ENCODE results near the gene ADAM29. TPM values are rescaled to one million over a fixed set of nuclear protein-coding genes. Genes with fewer than 3 reads are reported as not detected.

ADAM29 gene
- polyA plus RNA-seq, 1 experiment = not detected

DNA sequence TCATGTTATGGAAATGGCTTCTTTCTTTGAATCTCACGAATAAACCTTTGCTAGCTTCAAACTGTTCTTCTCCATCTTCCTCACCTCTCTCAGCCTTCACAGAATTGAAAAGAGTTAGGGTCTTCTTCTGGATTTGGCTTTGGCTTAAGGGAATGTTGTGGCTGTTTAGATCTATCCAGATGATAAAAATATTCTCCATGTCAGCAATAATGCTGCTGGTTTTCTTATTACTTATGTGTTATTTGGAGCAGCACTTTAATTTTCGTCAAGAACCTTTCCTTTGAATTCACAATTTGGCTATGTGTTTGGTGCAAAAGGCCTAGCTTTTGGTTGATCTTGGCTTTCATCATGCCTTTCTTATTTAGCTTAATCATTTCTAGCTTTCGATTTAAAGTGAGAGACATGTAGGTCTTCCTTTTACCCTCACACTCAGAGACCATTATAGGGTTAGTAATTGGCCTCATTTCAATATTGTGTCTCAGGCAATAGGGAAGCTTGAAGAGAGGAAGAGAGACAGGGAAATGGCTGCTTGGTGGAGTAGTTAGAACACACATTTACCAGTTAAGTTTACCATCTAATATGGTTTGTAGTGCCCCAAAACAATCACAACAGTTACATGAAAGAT is 5.1 kb upstream of the ADAM29 start:
- no peak overlapping the region for H3K27ac ChIP-seq (ENCODE audit: low read depth, low read length)
- no peak for DNase-seq (ENCODE audit: low read depth, low spot score)
- TF ChIP-seq, protein P1, sequence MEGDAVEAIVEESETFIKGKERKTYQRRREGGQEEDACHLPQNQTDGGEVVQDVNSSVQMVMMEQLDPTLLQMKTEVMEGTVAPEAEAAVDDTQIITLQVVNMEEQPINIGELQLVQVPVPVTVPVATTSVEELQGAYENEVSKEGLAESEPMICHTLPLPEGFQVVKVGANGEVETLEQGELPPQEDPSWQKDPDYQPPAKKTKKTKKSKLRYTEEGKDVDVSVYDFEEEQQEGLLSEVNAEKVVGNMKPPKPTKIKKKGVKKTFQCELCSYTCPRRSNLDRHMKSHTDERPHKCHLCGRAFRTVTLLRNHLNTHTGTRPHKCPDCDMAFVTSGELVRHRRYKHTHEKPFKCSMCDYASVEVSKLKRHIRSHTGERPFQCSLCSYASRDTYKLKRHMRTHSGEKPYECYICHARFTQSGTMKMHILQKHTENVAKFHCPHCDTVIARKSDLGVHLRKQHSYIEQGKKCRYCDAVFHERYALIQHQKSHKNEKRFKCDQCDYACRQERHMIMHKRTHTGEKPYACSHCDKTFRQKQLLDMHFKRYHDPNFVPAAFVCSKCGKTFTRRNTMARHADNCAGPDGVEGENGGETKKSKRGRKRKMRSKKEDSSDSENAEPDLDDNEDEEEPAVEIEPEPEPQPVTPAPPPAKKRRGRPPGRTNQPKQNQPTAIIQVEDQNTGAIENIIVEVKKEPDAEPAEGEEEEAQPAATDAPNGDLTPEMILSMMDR (IDR thresholded peaks at IDR 0.05; ENCODE audit: low read depth, low read length) = no peak
- CTCF ChIA-PET = no interaction called here
- peaks cover 3% of the 10 kb centered on the region; the same call in 1 of the 2 replicates for H3K9me3 ChIP-seq (ENCODE audit: control insufficient read depth, insufficient read depth, low read length)
- no peaks in the 10 kb centered on the region for H3K27me3 ChIP-seq (ENCODE audit: control insufficient read depth, insufficient read depth, low read length)
- no peak overlapping the region for H3K4me3 ChIP-seq (ENCODE audit: low read depth, low read length)
- POLR2A ChIA-PET = no interaction called here

DNA sequence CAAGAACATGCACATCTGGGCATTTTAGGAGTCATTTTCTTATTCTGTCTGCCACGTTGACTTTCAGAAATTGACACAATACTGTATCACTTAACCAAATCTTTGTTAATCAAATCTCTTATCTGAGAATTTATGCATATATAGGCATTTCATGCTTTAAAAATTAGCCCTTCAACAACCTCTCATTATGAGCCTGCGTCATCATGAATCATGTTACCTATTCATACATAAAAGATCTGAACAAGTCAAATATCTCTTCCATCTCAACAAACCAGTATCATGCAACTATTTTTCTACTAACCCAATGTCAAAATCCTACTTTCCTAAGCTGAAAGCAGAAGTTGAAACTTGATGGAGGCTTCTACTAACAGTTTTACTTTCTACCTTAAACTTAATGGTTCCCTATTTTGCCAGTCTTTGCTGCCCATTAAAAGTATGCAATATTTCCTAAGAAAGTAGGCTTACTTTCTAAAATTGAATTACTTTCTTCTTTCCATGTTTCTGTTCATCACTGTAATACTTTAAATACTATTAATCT is 1.8 kb downstream of the ADAM29 start:
- Histone ChIP-seq H3K27ac (ENCODE audit: low read depth, low read length) (no peak overlapping the region), H3K9me3 (ENCODE audit: control insufficient read depth, insufficient read depth, low read length) (no peaks in the 10 kb centered on the region), H3K27me3 (ENCODE audit: control insufficient read depth, insufficient read depth, low read length) (no peaks in the 10 kb centered on the region), H3K4me3 (ENCODE audit: low read depth, low read length) (no peak overlapping the region)
- ChIA-PET POLR2A (no interaction called here), CTCF (no interaction called here)
- TF ChIP-seq, protein P1 (IDR thresholded peaks at IDR 0.05; ENCODE audit: low read depth, low read length) = no peak
- no peak for DNase-seq (ENCODE audit: low read depth, low spot score)

DNA sequence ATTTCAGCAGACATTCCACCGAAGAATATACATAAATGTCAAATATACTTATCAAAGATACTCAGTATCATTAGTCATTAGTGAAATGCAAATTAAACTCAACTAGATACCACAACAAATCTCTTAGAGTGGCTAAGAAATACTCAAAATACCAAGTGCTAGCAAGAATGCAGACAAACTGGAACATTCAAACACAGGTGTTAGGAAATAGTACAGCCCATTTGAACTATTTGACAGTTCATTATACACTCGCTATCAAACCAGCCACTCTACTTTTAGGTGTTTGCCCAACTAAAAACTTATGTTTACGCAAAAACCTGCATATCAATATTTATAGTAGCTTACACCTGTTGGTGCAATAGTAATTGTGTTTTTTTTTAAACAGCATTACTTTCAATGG is 8.8 kb downstream of the ADAM29 start:
- TF ChIP-seq, protein P1 (IDR thresholded peaks at IDR 0.05; ENCODE audit: low read depth, low read length) = no peak
- CTCF ChIA-PET = no interaction called here
- H3K27ac ChIP-seq (ENCODE audit: low read depth, low read length) = no peak overlapping the region
- POLR2A ChIA-PET = no interaction called here
- DNase-seq (ENCODE audit: low read depth, low spot score) = no peak
- H3K9me3 ChIP-seq (ENCODE audit: control insufficient read depth, insufficient read depth, low read length) = peaks cover 8% of the 10 kb centered on the region
- H3K27me3 ChIP-seq (ENCODE audit: control insufficient read depth, insufficient read depth, low read length) = no peaks in the 10 kb centered on the region
- no peak overlapping the region for H3K4me3 ChIP-seq (ENCODE audit: low read depth, low read length)

DNA sequence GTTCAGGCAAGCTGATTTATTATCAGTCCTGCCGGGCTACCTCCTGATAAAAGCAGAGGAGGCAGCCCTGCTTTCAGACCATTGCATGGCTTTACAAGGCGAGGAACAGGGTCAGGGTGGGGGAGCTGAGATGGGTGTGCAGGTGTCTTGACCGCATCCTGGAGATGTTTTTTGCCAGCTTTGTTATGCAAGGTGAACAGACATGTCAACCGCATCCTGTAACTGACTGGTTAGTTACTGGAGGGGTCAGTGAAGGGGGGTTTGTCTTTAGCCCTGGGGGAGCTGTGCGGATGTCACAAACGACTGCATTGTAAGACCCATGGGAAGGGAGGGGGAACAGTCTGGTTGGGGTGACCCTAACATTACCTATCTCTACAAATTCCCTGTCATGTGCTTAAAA is 10.0 kb downstream of the ADAM29 start:
- Histone ChIP-seq H3K27ac (ENCODE audit: low read depth, low read length) (no peak overlapping the region), H3K27me3 (ENCODE audit: control insufficient read depth, insufficient read depth, low read length) (no peaks in the 10 kb centered on the region), H3K9me3 (ENCODE audit: control insufficient read depth, insufficient read depth, low read length) (peaks cover 8% of the 10 kb centered on the region), H3K4me3 (ENCODE audit: low read depth, low read length) (no peak overlapping the region)
- POLR2A ChIA-PET = no interaction called here
- CTCF ChIA-PET = no interaction called here
- no peak for DNase-seq (ENCODE audit: low read depth, low spot score)
- TF ChIP-seq, protein P1 (IDR thresholded peaks at IDR 0.05; ENCODE audit: low read depth, low read length) = no peak

DNA sequence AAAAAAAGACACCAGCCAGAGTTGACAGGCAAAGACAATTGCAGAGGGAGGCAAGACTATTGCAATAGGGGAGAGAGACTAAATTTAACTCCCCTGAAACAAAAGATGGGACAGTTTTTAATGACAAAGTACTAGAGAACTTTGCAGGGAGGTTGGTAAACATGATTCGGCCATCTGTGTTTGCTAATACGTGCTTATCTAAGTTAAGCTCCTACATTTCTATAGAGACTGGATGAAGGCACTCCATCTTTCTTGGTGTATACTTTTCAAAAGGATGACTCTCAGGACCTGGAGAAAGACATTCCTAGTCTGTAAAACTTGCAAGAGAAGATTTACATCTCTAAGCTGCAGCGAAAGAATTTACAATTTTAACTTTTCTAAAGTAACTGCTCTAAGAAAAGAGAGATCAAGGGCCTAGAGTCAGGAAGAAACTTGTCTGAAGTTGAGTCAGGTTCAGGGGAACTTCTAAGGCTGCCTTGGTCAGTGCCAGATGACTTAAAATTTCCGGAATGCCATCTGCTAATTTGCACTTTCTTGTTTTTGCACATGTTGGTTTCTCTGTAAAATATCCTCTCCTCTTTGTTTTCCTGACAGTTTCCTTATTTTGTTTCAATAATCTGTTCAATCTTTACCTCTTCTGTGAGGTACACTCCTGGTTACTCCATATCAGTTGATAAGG is 10.6 kb downstream of the ADAM29 start:
- Histone ChIP-seq H3K9me3 (ENCODE audit: control insufficient read depth, insufficient read depth, low read length) (peaks cover 8% of the 10 kb centered on the region), H3K4me3 (ENCODE audit: low read depth, low read length) (no peak overlapping the region), H3K27me3 (ENCODE audit: control insufficient read depth, insufficient read depth, low read length) (no peaks in the 10 kb centered on the region), H3K27ac (ENCODE audit: low read depth, low read length) (no peak overlapping the region)
- ChIA-PET POLR2A (no interaction called here), CTCF (no interaction called here)
- DNase-seq (ENCODE audit: low read depth, low spot score) = no peak
- TF ChIP-seq, protein P1 (IDR thresholded peaks at IDR 0.05; ENCODE audit: low read depth, low read length) = no peak
